Peyer's patch (tissue), 4 donors: ENCODE measurements around the gene ACSL4.

Experiments used
- POLR2A ChIP-seq, 2 donors: fragments of 450-650 bp; IDR thresholded peaks; one replicate each; pipeline ENCODE4 v1.5.1; 2017; ENCODE audit warnings: antibody characterized with exemption in 2 of 2, mild to moderate bottlenecking in 2 of 2, moderate library complexity in 2 of 2
- TF ChIP-seq, protein P1 (sequence below), 6 experiments: fragments of 450-650 bp in 4 of 6; fragments of 200-600 bp in 2 of 6; sonication (generic) in 1 of 6; IDR thresholded peaks; one replicate each; pipeline ENCODE4 v1.5.1; 2017 to 2019; ENCODE audit warnings: antibody characterized with exemption in 6 of 6, mild to moderate bottlenecking in 3 of 6, moderate library complexity in 1 of 6

GRCh38 chrX:109638158-109638557 is 94.9 kb downstream of the ACSL4 start:
- TF ChIP-seq, protein P1, sequence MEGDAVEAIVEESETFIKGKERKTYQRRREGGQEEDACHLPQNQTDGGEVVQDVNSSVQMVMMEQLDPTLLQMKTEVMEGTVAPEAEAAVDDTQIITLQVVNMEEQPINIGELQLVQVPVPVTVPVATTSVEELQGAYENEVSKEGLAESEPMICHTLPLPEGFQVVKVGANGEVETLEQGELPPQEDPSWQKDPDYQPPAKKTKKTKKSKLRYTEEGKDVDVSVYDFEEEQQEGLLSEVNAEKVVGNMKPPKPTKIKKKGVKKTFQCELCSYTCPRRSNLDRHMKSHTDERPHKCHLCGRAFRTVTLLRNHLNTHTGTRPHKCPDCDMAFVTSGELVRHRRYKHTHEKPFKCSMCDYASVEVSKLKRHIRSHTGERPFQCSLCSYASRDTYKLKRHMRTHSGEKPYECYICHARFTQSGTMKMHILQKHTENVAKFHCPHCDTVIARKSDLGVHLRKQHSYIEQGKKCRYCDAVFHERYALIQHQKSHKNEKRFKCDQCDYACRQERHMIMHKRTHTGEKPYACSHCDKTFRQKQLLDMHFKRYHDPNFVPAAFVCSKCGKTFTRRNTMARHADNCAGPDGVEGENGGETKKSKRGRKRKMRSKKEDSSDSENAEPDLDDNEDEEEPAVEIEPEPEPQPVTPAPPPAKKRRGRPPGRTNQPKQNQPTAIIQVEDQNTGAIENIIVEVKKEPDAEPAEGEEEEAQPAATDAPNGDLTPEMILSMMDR (IDR thresholded peaks at IDR 0.05) = no peak
- no peak for TF ChIP-seq POLR2A (IDR thresholded peaks at IDR 0.05)
